H9 (cell line): ENCODE data around the gene AFAP1. TPM values are rescaled to one million over a fixed set of nuclear protein-coding genes. Genes with fewer than 3 reads are reported as not detected.

Experiments used
- DNase-seq: peaks from one replicate; pipeline ENCODE4 v3.0.0-alpha.2; 2017
- H2AFZ ChIP-seq: one replicate; pipeline ENCODE4 v1.6.1; 2013; ENCODE audit warnings: mild to moderate bottlenecking, low read length, control low read depth, moderate library complexity
- H2AK5ac ChIP-seq: 2 replicates; pipeline ENCODE4 v1.6.1; 2013; ENCODE audit warnings: low read length, control low read depth, mixed read lengths; ENCODE audit not compliant: insufficient read length
- H2BK120ac ChIP-seq: one replicate; pipeline ENCODE4 v1.6.1; 2013; ENCODE audit warnings: low read depth, mild to moderate bottlenecking, low read length, control low read depth, inconsistent platforms; ENCODE audit not compliant: poor library complexity, severe bottlenecking
- H2BK12ac ChIP-seq: 2 replicates; pipeline ENCODE4 v1.6.1; 2013; ENCODE audit warnings: low read length, control low read depth, mixed read lengths, low read depth; ENCODE audit not compliant: insufficient read length
- H2BK15ac ChIP-seq: 2 replicates; pipeline ENCODE4 v1.6.1; 2013; ENCODE audit warnings: low read depth, low read length, control low read depth
- H2BK20ac ChIP-seq: one replicate; pipeline ENCODE4 v1.6.1; 2013; ENCODE audit warnings: low read depth, mild to moderate bottlenecking, low read length, control low read depth, inconsistent platforms; ENCODE audit not compliant: poor library complexity, severe bottlenecking
- H2BK5ac ChIP-seq: 2 replicates; pipeline ENCODE4 v1.6.1; 2013; ENCODE audit warnings: low read length, control low read depth, mixed read lengths; ENCODE audit not compliant: insufficient read length
- H3K14ac ChIP-seq: 2 replicates; pipeline ENCODE4 v1.6.1; 2013; ENCODE audit warnings: low read length, control low read depth; ENCODE audit not compliant: insufficient read depth
- H3K18ac ChIP-seq: 2 replicates; pipeline ENCODE4 v1.6.1; 2013; ENCODE audit warnings: low read depth, mild to moderate bottlenecking, mixed read lengths, low read length, control low read depth; ENCODE audit not compliant: insufficient read length
- H3K23ac ChIP-seq: 2 replicates; pipeline ENCODE4 v1.6.1; 2013; ENCODE audit warnings: low read length, control low read depth, mixed read lengths, low read depth; ENCODE audit not compliant: insufficient read length
- H3K23me2 ChIP-seq: 2 replicates; pipeline ENCODE4 v1.6.1; 2013; ENCODE audit warnings: low read depth, mild to moderate bottlenecking, mixed read lengths, low read length, control low read depth; ENCODE audit not compliant: insufficient read length, poor library complexity, severe bottlenecking
- H3K27ac ChIP-seq: 2 replicates; pipeline ENCODE4 v1.5.1; 2013; ENCODE audit warnings: low read length, control low read depth, mixed read lengths, low read depth; ENCODE audit not compliant: insufficient read length
- H3K27me3 ChIP-seq: 2 replicates; pipeline ENCODE4 v1.6.1; 2013; ENCODE audit warnings: low read length, control low read depth, inconsistent platforms; ENCODE audit not compliant: insufficient read depth
- H3K4ac ChIP-seq: 2 replicates; pipeline ENCODE4 v1.6.1; 2013; ENCODE audit warnings: low read depth, mild to moderate bottlenecking, control low read depth, inconsistent platforms, low read length, moderate library complexity
- H3K4me1 ChIP-seq: 2 replicates; pipeline ENCODE4 v1.6.1; 2013; ENCODE audit warnings: low read length, control low read depth, inconsistent platforms; ENCODE audit not compliant: insufficient read depth
- H3K4me2 ChIP-seq: 2 replicates; pipeline ENCODE4 v1.6.1; 2013; ENCODE audit warnings: low read length, control low read depth, mixed read lengths; ENCODE audit not compliant: insufficient read length, insufficient read depth
- H3K56ac ChIP-seq: 2 replicates; pipeline ENCODE4 v1.6.1; 2013; ENCODE audit warnings: low read depth, mild to moderate bottlenecking, mixed read lengths, low read length, control low read depth; ENCODE audit not compliant: insufficient read length
- H3K79me1 ChIP-seq: 2 replicates; pipeline ENCODE4 v1.6.1; 2013; ENCODE audit warnings: low read depth, mild to moderate bottlenecking, moderate library complexity, low read length, control low read depth, inconsistent platforms; ENCODE audit not compliant: insufficient read depth, poor library complexity, severe bottlenecking
- H3K79me2 ChIP-seq: 2 replicates; pipeline ENCODE4 v1.6.1; 2013; ENCODE audit warnings: low read length, control low read depth, inconsistent platforms; ENCODE audit not compliant: insufficient read depth
- H3K9ac ChIP-seq: 2 replicates; pipeline ENCODE4 v1.6.1; 2013; ENCODE audit warnings: low read length, control low read depth, mixed read lengths; ENCODE audit not compliant: insufficient read length; ENCODE audit errors: extremely low read depth
- H3K9me3 ChIP-seq: one replicate; pipeline ENCODE4 v1.6.1; 2013; ENCODE audit warnings: low read depth, low read length, inconsistent platforms; ENCODE audit not compliant: control insufficient read depth
- H3T11ph ChIP-seq: one replicate; pipeline ENCODE4 v1.6.1; 2013; ENCODE audit warnings: mild to moderate bottlenecking, low read length, control low read depth, inconsistent platforms
- H4K20me1 ChIP-seq: one replicate; pipeline ENCODE4 v1.6.1; 2013; ENCODE audit not compliant: control insufficient read depth, insufficient read length, insufficient read depth
- H4K5ac ChIP-seq: 2 replicates; pipeline ENCODE4 v1.6.1; 2013; ENCODE audit warnings: low read depth, mild to moderate bottlenecking, mixed read lengths, low read length, control low read depth; ENCODE audit not compliant: insufficient read length
- H4K8ac ChIP-seq: replicated peaks from 2 replicates; pipeline ENCODE4 v1.6.1; 2013; ENCODE audit warnings: low read length, control low read depth, mixed read lengths, low read depth; ENCODE audit not compliant: insufficient read length
- H4K91ac ChIP-seq: 2 replicates; pipeline ENCODE4 v1.6.1; 2013; ENCODE audit warnings: low read depth, mild to moderate bottlenecking, moderate library complexity, mixed read lengths, low read length, control low read depth; ENCODE audit not compliant: insufficient read length
- H3K27ac Mint-ChIP-seq, 3 experiments: 2 replicates in 2 of 3; 3 replicates in 1 of 3; pipeline ENCODE4 v1.8.0; 2020 to 2021; ENCODE audit warnings: mixed read lengths in 3 of 3, mild to moderate bottlenecking in 1 of 3, moderate library complexity in 1 of 3
- H3K27me3 Mint-ChIP-seq: 2 replicates; pipeline ENCODE4 v1.8.0; 2021; ENCODE audit warnings: low read depth, mild to moderate bottlenecking, moderate library complexity, mixed read lengths
- H3K36me3 Mint-ChIP-seq, 3 experiments: 2 replicates in 2 of 3; 3 replicates in 1 of 3; pipeline ENCODE4 v1.8.0; 2020 to 2021; ENCODE audit warnings: low read depth in 3 of 3, mixed read lengths in 3 of 3; ENCODE audit not compliant: insufficient read depth in 1 of 3
- H3K4me1 Mint-ChIP-seq, 2 experiments: 2 replicates each; pipeline ENCODE4 v1.8.0; 2020; ENCODE audit warnings: mixed read lengths in 2 of 2
- H3K4me3 Mint-ChIP-seq, 2 experiments: 2 replicates in 1 of 2; 3 replicates in 1 of 2; pipeline ENCODE4 v1.8.0; 2020 to 2021; ENCODE audit warnings: mild to moderate bottlenecking in 2 of 2, mixed read lengths in 2 of 2, moderate library complexity in 1 of 2
- H3K9me3 Mint-ChIP-seq, 2 experiments: 2 replicates in 1 of 2; 3 replicates in 1 of 2; pipeline ENCODE4 v1.8.0; 2020; ENCODE audit warnings: mild to moderate bottlenecking in 2 of 2, mixed read lengths in 2 of 2, moderate library complexity in 1 of 2
- CTCF ChIP-seq: fragments of 200-600 bp; sonication (generic); conservative IDR thresholded peaks from 3 replicates; pipeline ENCODE4 v1.8.0; 2021; ENCODE audit warnings: antibody characterized with exemption, mild to moderate bottlenecking
- WGBS: extraction: QIAGEN DNeasy Blood & Tissue Kit; methylation state at CpG from one replicate; pipeline ENCODE4 v1.1.7; 2013; ENCODE audit warnings: missing lambda C conversion rate, low lambda C conversion rate, mixed read lengths; ENCODE audit not compliant: insufficient read length; ENCODE audit errors: extremely low coverage; 5-methylcytosine and 5-hydroxymethylcytosine counted together
- total RNA-seq: library from RNA; stranded (reverse); gene quantifications from 2 replicates; pipeline ENCODE4 v1.2.1, GENCODE V29; 2021

AFAP1 gene
- total RNA-seq, 1 experiment from 2014 or later = 6.5 TPM

- no peak overlapping the region for H3K23ac ChIP-seq
- peak overlapping the region; percentile 23 for H3K18ac ChIP-seq
- H3K79me2 ChIP-seq = no peaks in the 10 kb centered on the region
- H3K14ac ChIP-seq = no peak overlapping the region; the same call in 1 of the 2 replicates
- H3K4me1 Mint-ChIP-seq = peaks cover 29 to 33% of the 10 kb centered on the region in 2 experiments
- H2BK15ac ChIP-seq = no peak overlapping the region
- H2AFZ ChIP-seq = no peak overlapping the region
- H3K36me3 Mint-ChIP-seq = peaks cover 0 to 4% (median 3%) of the 10 kb centered on the region in 3 experiments; a peak in 2 of 7 replicates
- H3K4me1 ChIP-seq = peaks cover 13% of the 10 kb centered on the region; the same call in 1 of the 2 replicates
- no peak overlapping the region for H4K91ac ChIP-seq
- TF ChIP-seq CTCF = no peak
- no peak overlapping the region for H3K9ac ChIP-seq
- no peak overlapping the region for H4K5ac ChIP-seq
- H3K27me3 ChIP-seq = no peaks in the 10 kb centered on the region
- DNase-seq = no peak
- no peaks in the 10 kb centered on the region for H3K27me3 Mint-ChIP-seq
- H3K4me3 Mint-ChIP-seq = no peak overlapping the region
- H3K27ac ChIP-seq = no peak overlapping the region
- H3K79me1 ChIP-seq = no peaks in the 10 kb centered on the region
- no peak overlapping the region for H2AK5ac ChIP-seq
- H2BK20ac ChIP-seq = no peak overlapping the region
- H3K4me2 ChIP-seq = no peak overlapping the region
- no peak overlapping the region for H2BK5ac ChIP-seq
- WGBS = no CpG with 5 or more reads among the region's 8 CpGs
- H2BK120ac ChIP-seq = no peak overlapping the region
- H3K56ac ChIP-seq = no peak overlapping the region
- H3K4ac ChIP-seq = no peak overlapping the region
- H3K23me2 ChIP-seq = no peaks in the 10 kb centered on the region
- no peaks in the 10 kb centered on the region for H4K20me1 ChIP-seq
- peaks cover 0 to 5% of the 10 kb centered on the region in 2 experiments; a peak in 3 of 5 replicates for H3K9me3 Mint-ChIP-seq
- peak overlapping the region in 2 of 3 experiments; percentile 67 to 68; a peak in 2 of 7 replicates for H3K27ac Mint-ChIP-seq
- no peak overlapping the region for H3T11ph ChIP-seq
- H3K9me3 ChIP-seq = no peaks in the 10 kb centered on the region
- no peak overlapping the region for H2BK12ac ChIP-seq
- H4K8ac ChIP-seq = no peak overlapping the region
Measured at GRCh38 chr4:7981738-7982394, 42.2 kb upstream of the AFAP1 start.
